OCI-M2 (cell line): ENCODE measurements around the gene BOC.

Source experiments
- DNase-seq: peaks from one replicate; lab custom pipeline; 2025; ENCODE audit not compliant: unreplicated experiment; lab: John Stamatoyannopoulos, UW

Gene BOC

GRCh38 chr3:113265231-113265630 is 53.9 kb downstream of the BOC start:
- no peak for DNase-seq

- DNase-seq: no peak
These were observed 55.4 kb downstream of the BOC start for GRCh38 chr3:113266738-113267137.

- DNase-seq: no peak
These were observed 57.0 kb downstream of the BOC start for GRCh38 chr3:113268311-113268710.

GRCh38 chr3:113268942-113269341 is 57.6 kb downstream of the BOC start:
- DNase-seq: no peak

GRCh38 chr3:113269661-113270060 is 58.3 kb downstream of the BOC start:
- no peak for DNase-seq

DNA sequence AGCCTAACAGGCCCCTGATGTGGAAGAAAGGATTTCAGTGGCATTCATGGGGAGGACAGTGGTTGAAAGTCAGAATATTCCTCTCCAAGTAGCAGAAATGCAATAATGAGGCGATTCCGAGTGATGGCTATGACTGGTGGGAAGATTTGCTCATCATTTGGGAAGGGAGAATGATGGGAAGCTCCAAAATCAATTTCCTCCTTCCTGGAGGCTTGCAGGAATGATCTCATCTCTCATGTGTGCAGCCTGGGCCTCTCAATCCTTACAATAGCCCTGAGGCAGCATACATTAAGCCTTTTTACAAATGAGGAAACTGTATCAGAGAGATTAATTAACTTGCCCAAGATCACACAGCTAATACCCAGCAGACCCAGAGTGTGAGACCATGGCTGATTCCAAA is 58.7 kb downstream of the BOC start:
- DNase-seq: no peak

GRCh38 chr3:113270786-113271185 is 59.4 kb downstream of the BOC start:
- no peak for DNase-seq

GRCh38 chr3:113271189-113271588 is 59.8 kb downstream of the BOC start:
- DNase-seq: no peak

DNA sequence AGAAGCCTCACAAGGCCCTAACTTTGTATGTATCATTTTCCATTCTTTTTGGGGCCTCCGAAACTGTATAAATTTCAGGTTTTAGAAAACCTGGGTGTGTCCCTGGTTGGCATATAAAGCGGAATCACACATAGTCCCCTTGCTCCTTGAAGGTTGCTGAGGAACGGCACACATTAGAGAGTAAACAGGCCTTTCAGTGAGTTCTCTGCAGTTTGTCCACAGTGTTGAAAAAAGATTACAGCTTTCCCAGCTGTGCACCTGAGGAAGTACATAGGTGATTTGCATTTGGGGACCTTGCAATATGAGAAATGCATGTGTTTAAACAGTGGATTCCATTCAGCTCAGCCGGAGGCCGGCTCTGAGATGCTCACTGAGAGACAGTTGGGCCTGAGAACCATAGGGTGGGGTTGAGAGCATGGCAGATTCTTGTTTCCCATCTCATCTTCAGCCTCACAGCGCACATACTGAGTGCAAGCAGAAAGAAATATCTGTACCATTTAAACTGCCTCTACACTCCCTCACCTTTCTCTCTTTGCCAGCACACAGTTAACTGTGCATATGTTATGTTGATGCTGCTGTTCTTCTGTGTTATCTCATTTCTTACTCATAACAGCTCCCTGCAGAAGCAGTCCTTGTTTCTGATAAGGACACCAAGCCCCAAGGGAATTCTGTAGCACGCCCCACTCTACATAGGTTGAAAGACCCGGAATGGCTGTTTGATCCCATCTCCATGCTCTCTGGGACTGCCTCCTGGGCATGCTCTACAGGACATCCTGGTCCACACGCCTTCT is 60.4 kb downstream of the BOC start:
- no peak for DNase-seq

DNA sequence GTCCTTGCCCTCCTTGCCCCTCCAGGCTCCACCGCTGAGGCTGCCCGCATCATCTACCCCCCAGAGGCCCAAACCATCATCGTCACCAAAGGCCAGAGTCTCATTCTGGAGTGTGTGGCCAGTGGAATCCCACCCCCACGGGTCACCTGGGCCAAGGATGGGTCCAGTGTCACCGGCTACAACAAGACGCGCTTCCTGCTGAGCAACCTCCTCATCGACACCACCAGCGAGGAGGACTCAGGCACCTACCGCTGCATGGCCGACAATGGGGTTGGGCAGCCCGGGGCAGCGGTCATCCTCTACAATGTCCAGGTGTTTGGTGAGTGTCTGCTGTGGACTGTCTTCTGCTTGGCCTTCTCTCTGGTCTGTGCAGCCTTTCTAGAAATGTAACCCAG is 61.0 kb downstream of the BOC start:
- DNase-seq: no peak

GRCh38 chr3:113273011-113273410 is 61.7 kb downstream of the BOC start:
- DNase-seq: no peak

DNA sequence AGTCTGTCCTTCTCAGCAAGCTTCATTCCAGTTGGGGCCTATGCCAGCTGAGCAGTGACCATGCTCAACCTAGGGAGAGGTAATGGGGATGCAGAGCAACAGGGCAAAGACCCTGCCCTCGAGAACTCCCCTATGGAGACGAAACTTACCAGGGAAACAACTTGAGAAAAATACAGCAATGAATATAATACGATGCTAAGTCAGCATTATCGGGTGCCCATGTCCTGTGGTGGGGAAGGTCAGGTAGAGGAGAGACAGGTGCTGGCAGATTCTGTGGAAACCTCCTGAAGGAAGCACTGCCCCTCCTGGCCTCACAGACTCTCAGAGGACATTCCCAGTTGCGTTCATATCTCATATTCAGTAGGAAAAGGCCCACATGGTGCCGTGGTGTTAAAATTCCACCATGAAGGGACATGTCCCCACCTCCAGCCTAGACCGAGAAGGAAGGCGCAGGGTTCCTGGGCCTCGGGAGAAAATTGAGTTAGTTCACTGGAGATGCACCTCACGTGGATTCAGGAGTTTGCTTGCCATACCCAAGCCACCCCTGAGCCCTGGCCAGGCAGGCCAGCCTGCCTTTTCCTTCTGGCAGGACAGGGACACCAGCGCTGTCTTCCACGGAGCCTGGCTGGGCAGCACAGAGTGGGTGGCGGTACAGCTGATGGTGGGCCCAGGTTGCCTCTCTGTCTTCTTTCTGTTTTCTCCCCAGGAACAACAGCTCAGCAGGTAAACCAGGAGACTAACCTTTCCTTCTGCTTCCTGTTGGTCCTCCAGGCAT is 62.4 kb downstream of the BOC start:
- DNase-seq: no peak

- no peak for DNase-seq
These were observed 63.3 kb downstream of the BOC start for GRCh38 chr3:113274425-113275257.

DNA sequence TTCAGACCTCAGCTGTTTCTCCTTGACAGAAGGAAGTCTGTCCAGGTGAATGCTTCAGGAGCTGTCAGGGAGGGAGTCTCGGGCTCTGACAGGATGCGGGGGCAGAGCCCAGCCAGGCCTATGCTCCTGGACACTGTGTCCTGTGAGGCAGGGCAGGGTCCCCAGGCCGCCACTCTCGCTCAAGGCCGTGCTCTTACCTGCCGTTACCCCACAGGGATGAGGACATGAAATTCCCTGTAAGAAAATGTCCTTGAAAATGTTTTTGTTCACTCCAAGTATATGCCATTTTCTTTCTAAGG is 63.9 kb downstream of the BOC start:
- DNase-seq: no peak

GRCh38 chr3:113275583-113275928 is 64.2 kb downstream of the BOC start:
- DNase-seq: no peak

GRCh38 chr3:113275929-113276750 is 64.8 kb downstream of the BOC start:
- DNase-seq: no peak

GRCh38 chr3:113276751-113277080 is 65.4 kb downstream of the BOC start:
- DNase-seq: no peak

- no peak for DNase-seq
These were observed 66.1 kb downstream of the BOC start for GRCh38 chr3:113277414-113277813.

- DNase-seq: no peak
These were observed 66.7 kb downstream of the BOC start for GRCh38 chr3:113277941-113278598.

DNA sequence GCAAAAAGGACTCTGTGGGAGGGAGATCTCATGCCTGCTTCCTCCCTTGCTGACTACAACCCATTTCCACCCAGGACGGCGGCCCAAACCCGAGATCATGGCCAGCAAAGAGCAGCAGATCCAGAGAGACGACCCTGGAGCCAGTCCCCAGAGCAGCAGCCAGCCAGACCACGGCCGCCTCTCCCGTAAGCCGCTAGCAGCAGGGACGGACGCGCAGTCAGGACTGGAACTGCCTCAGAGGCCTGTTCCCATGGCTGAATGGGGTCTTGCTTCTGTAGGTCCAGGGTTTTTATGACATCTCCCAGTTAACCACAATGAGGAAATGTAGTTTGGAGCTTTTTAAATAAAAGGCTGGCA is 67.2 kb downstream of the BOC start:
- DNase-seq: no peak

DNA sequence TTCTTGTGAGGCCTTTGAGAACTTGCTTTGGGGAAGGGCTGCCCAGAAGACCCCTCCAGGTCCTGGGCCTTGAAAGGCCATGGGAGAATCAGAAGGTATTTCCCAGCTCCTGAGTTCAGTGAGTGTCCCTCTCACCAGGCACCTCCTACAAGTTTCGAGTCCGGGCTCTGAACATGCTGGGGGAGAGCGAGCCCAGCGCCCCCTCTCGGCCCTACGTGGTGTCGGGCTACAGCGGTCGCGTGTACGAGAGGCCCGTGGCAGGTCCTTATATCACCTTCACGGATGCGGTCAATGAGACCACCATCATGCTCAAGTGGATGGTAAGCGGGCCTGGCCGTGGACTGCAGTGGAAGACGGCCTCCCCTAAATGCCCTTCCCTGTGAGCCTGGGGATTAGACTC is 68.3 kb downstream of the BOC start:
- no peak for DNase-seq
